HEK293 (cell line): ENCODE results near the gene SPACDR.

Experiments used
- CTCF ChIA-PET: fragments of 350-600 bp; formaldehyde crosslinking; extraction: SDS; loops from one replicate; lab custom pipeline; 2021; ENCODE audit warnings: antibody characterized with exemption; lab: Yijun Ruan, JAX
- POLR2A ChIA-PET: fragments of 300-600 bp; formaldehyde crosslinking; extraction: SDS; loops from one replicate; lab custom pipeline; 2020; ENCODE audit warnings: antibody characterized with exemption, inconsistent platforms; lab: Yijun Ruan, JAX
- H3K27ac ChIP-seq: fragments of 200-500 bp; sonication (Bioruptor generic); 2 replicates; pipeline ENCODE4 v1.5.1; 2014; ENCODE audit warnings: low read depth, low read length, control low read depth, inconsistent platforms; ENCODE audit errors: extremely low read depth
- H3K36me3 ChIP-seq, 2 experiments: fragments of 200-500 bp in 1 of 2; sonication (Bioruptor generic) in 1 of 2; 1 replicate in 1 of 2; 2 replicates in 1 of 2; pipeline ENCODE4 v1.5.1; 2014 to 2017; ENCODE audit warnings: inconsistent platforms in 2 of 2, low read length in 2 of 2; ENCODE audit not compliant: control insufficient read depth in 2 of 2, insufficient read depth in 1 of 2
- H3K4me1 ChIP-seq: fragments of 200-500 bp; sonication (Bioruptor generic); 2 replicates; pipeline ENCODE4 v1.5.1; 2014; ENCODE audit warnings: mild to moderate bottlenecking, low read length, inconsistent platforms; ENCODE audit not compliant: control insufficient read depth, insufficient read depth
- H3K4me3 ChIP-seq: 2 replicates; pipeline ENCODE4 v1.5.1; 2011; ENCODE audit warnings: low read depth, mild to moderate bottlenecking, control low read depth, low read length, moderate library complexity
- H3K9me3 ChIP-seq: fragments of 200-500 bp; sonication (Bioruptor generic); 2 replicates; pipeline ENCODE4 v1.5.1; 2014; ENCODE audit warnings: low read depth, low read length, inconsistent platforms; ENCODE audit not compliant: control insufficient read depth, insufficient read depth
- GLIS2 ChIP-seq: fragments of 450-650 bp; formaldehyde crosslinking; IDR thresholded peaks from 2 replicates; pipeline ENCODE4 v1.5.1; 2016; ENCODE audit warnings: missing biosample characterization, missing genetic modification characterization
- PATZ1 ChIP-seq: fragments of 450-650 bp; formaldehyde crosslinking; IDR thresholded peaks from 2 replicates; pipeline ENCODE4 v1.5.1; 2016; ENCODE audit warnings: missing biosample characterization, missing genetic modification characterization
- PRDM10 ChIP-seq: fragments of 450-650 bp; formaldehyde crosslinking; IDR thresholded peaks from 2 replicates; pipeline ENCODE4 v1.5.1; 2016; ENCODE audit warnings: missing biosample characterization, missing genetic modification characterization
- PRDM6 ChIP-seq: fragments of 450-650 bp; formaldehyde crosslinking; IDR thresholded peaks from 2 replicates; pipeline ENCODE4 v1.5.1; 2017; ENCODE audit warnings: missing biosample characterization, missing genetic modification characterization
- ZBTB17 ChIP-seq: fragments of 450-650 bp; formaldehyde crosslinking; IDR thresholded peaks from 2 replicates; pipeline ENCODE4 v1.5.1; 2016; ENCODE audit warnings: missing biosample characterization, missing genetic modification characterization
- ZBTB8A ChIP-seq: fragments of 450-650 bp; formaldehyde crosslinking; IDR thresholded peaks from 2 replicates; pipeline ENCODE4 v1.5.1; 2016; ENCODE audit warnings: missing biosample characterization, missing genetic modification characterization
- ZNF202 ChIP-seq: fragments of 450-650 bp; formaldehyde crosslinking; IDR thresholded peaks from 2 replicates; pipeline ENCODE4 v1.5.1; 2016; ENCODE audit warnings: missing biosample characterization, missing genetic modification characterization, borderline replicate concordance
- ZNF280C ChIP-seq: fragments of 450-650 bp; formaldehyde crosslinking; IDR thresholded peaks from 2 replicates; pipeline ENCODE4 v1.5.1; 2016; ENCODE audit warnings: missing biosample characterization, missing genetic modification characterization
- ZNF341 ChIP-seq: fragments of 450-650 bp; formaldehyde crosslinking; IDR thresholded peaks from 2 replicates; pipeline ENCODE4; 2016; ENCODE audit warnings: low read depth, missing biosample characterization, missing genetic modification characterization
- ZNF366 ChIP-seq: fragments of 450-650 bp; formaldehyde crosslinking; conservative IDR thresholded peaks from 2 replicates; pipeline ENCODE4 v1.5.1; 2016; ENCODE audit warnings: missing biosample characterization, missing genetic modification characterization
- ZNF423 ChIP-seq: fragments of 450-650 bp; formaldehyde crosslinking; IDR thresholded peaks from 2 replicates; pipeline ENCODE4 v1.5.1; 2016; ENCODE audit warnings: missing biosample characterization, missing genetic modification characterization
- ZNF560 ChIP-seq: fragments of 450-650 bp; formaldehyde crosslinking; IDR thresholded peaks from 2 replicates; pipeline ENCODE4 v1.5.1; 2017; ENCODE audit warnings: missing biosample characterization, missing genetic modification characterization, borderline replicate concordance
- ZNF670 ChIP-seq: fragments of 450-650 bp; formaldehyde crosslinking; IDR thresholded peaks from 2 replicates; pipeline ENCODE4 v1.5.1; 2016; ENCODE audit warnings: missing biosample characterization, missing genetic modification characterization, low read depth
- ZNF792 ChIP-seq: fragments of 450-650 bp; formaldehyde crosslinking; IDR thresholded peaks from 2 replicates; pipeline ENCODE4 v1.5.1; 2016; ENCODE audit warnings: missing biosample characterization, missing genetic modification characterization
- ZSCAN23 ChIP-seq: fragments of 450-650 bp; formaldehyde crosslinking; IDR thresholded peaks from 2 replicates; pipeline ENCODE4 v1.5.1; 2016; ENCODE audit warnings: missing biosample characterization, missing genetic modification characterization
- ZSCAN4 ChIP-seq: fragments of 450-650 bp; formaldehyde crosslinking; IDR thresholded peaks from 2 replicates; pipeline ENCODE4 v1.5.1; 2017; ENCODE audit warnings: missing biosample characterization, missing genetic modification characterization

The SPACDR gene

GRCh38 chr7:100486753-100487446, 22.8 kb upstream of the SPACDR start (continued):
- TF ChIP-seq PRDM6 (tag by site-specific recombination) (no peak), ZSCAN23 (tag by site-specific recombination) (no peak), ZNF670 (tag by site-specific recombination) (no peak), ZNF792 (no peak), ZNF280C (tag by site-specific recombination) (no peak), PRDM10 (tag by site-specific recombination) (peak; percentile 99), ZNF202 (tag by site-specific recombination) (no peak), ZBTB17 (no peak), ZNF560 (no peak), PATZ1 (0 out of 2 replicates have a peak, but pooled peaks have one; percentile 27), GLIS2 (tag by site-specific recombination) (peak; percentile 70)
- TF ChIP-seq, all 188 proteins: peak for 7

GRCh38 chr7:100486111-100486636, 22.1 kb upstream of the SPACDR start:
- Histone ChIP-seq H3K9me3 (no peaks in the 10 kb centered on the region), H3K27ac (no peak overlapping the region), H3K36me3 (no peaks in the 10 kb centered on the region), H3K4me1 (no peaks in the 10 kb centered on the region), H3K4me3 (no peak overlapping the region)
- POLR2A ChIA-PET = no interaction called here
- CTCF ChIA-PET = interaction anchor here (0.6 to 1.2 kb wide), 3 partner anchors 17 to 308 kb away, joined by 3 to 5 read pairs (median 3); no protein-coding TSS in a partner anchor
- TF ChIP-seq ZSCAN4 (tag by site-specific recombination) (no peak), ZNF423 (tag by site-specific recombination) (no peak), GLIS2 (tag by site-specific recombination) (peak; percentile 32; the same call in 1 of the 2 replicates), ZNF366 (tag by site-specific recombination) (0 out of 2 replicates have a peak, but pooled peaks have one; percentile 7), ZNF341 (peak; percentile 86), ZBTB8A (tag by site-specific recombination) (no peak)
- TF ChIP-seq, all 188 proteins: peak for 3
